Nephron (organoid): ENCODE data around the gene ABTB2.
A peak's percentile ranks its signal among the peaks of the same experiment; 100 is the strongest.

Source experiments
- H3K27ac Mint-ChIP-seq, 3 experiments: 2 replicates each; pipeline ENCODE4 v1.8.0; 2020; ENCODE audit warnings: mixed read lengths in 3 of 3, mild to moderate bottlenecking in 2 of 3, moderate library complexity in 1 of 3
- H3K27me3 Mint-ChIP-seq: 2 replicates; pipeline ENCODE4 v1.8.0; 2021; ENCODE audit warnings: low read depth, mild to moderate bottlenecking, moderate library complexity, mixed read lengths
- H3K36me3 Mint-ChIP-seq: 2 replicates; pipeline ENCODE4 v1.8.0; 2020; ENCODE audit warnings: low read depth, mixed read lengths
- H3K4me1 Mint-ChIP-seq: 2 replicates; pipeline ENCODE4 v1.8.0; 2020; ENCODE audit warnings: mixed read lengths
- H3K4me3 Mint-ChIP-seq, 3 experiments: 2 replicates each; pipeline ENCODE4 v1.8.0; 2020; ENCODE audit warnings: mild to moderate bottlenecking in 3 of 3, mixed read lengths in 3 of 3, moderate library complexity in 2 of 3
- H3K9me3 Mint-ChIP-seq: 2 replicates; pipeline ENCODE4 v1.8.0; 2020; ENCODE audit warnings: mixed read lengths
- TF ChIP-seq, protein P1 (sequence below), 3 experiments: fragments of 200-600 bp; sonication (generic); IDR thresholded peaks; one replicate each; pipeline ENCODE4 v1.5.0; 2021; ENCODE audit warnings: antibody characterized with exemption in 3 of 3; ENCODE audit not compliant: unreplicated experiment in 3 of 3

Gene ABTB2

DNA sequence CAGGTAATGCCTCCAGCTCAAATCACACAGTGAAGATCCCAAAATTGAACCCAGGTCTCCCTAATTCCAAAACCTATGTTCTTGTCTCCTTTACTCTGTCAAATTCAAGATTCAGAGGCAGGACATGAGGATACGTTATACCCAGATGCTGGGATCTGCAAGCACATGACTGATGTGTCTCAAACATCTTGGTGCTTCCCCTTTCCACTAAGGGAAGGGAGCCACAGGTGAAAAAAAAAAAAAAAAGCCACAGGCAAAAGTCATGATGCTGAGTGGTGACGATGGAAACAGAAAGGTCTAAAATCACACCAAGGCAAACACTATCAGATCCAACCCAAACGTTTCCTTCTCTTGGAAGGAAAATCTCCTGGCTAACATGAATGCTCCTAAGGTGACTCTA is 24.0 kb downstream of the ABTB2 start:
- Mint-ChIP-seq H3K36me3 (no peaks in the 10 kb centered on the region), H3K4me3 (no peak overlapping the region), H3K27ac (no peak overlapping the region), H3K9me3 (no peaks in the 10 kb centered on the region), H3K27me3 (peaks cover 24% of the 10 kb centered on the region), H3K4me1 (peaks cover 26% of the 10 kb centered on the region)
- TF ChIP-seq, protein P1, sequence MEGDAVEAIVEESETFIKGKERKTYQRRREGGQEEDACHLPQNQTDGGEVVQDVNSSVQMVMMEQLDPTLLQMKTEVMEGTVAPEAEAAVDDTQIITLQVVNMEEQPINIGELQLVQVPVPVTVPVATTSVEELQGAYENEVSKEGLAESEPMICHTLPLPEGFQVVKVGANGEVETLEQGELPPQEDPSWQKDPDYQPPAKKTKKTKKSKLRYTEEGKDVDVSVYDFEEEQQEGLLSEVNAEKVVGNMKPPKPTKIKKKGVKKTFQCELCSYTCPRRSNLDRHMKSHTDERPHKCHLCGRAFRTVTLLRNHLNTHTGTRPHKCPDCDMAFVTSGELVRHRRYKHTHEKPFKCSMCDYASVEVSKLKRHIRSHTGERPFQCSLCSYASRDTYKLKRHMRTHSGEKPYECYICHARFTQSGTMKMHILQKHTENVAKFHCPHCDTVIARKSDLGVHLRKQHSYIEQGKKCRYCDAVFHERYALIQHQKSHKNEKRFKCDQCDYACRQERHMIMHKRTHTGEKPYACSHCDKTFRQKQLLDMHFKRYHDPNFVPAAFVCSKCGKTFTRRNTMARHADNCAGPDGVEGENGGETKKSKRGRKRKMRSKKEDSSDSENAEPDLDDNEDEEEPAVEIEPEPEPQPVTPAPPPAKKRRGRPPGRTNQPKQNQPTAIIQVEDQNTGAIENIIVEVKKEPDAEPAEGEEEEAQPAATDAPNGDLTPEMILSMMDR (IDR thresholded peaks at IDR 0.05; ENCODE audit: unreplicated experiment in 3 of 3), result no peak

DNA sequence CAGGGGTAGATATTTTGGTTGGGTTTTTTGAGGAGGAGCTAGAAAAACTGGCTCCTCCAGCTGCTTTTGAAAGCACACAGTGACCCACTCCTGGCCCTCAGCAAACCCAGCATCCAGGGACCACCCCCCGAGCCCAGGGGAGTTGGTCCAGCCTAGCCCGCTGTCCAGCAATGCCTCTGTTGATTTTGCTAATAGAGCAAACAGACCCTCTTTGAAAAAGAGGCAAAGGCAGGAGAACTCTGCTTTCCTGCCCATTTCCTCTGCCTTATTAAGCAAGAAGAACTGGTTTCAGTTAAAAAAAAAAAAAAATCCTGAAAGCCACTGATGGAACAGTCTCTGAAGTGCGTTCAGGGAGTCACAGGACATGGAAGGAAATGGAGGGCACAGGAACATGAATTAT is 25.3 kb downstream of the ABTB2 start:
- H3K4me3 Mint-ChIP-seq, result no peak overlapping the region

DNA sequence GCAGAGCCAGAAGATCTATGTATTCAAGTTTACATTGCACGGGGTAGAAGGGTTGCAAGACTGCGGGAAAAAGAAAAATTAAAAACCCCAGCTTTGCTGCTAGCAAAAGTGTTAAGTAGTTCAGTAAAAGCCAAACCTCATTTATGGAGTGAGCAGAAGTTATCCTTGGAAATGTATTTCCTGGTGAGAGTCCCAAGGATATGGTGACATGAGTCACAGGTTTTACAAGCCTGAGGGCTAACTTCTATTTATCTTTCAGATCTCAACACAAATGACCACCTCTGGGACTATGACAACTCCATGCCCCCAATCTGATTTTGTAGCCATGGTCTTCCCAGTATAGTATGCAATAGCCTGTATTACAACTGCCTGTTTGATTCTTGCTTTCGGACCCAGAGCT is 26.1 kb downstream of the ABTB2 start:
- TF ChIP-seq, protein P1 (IDR thresholded peaks at IDR 0.05; ENCODE audit: unreplicated experiment in 3 of 3), result no peak
- H3K4me3 Mint-ChIP-seq, result no peak overlapping the region
- no peaks in the 10 kb centered on the region for H3K9me3 Mint-ChIP-seq
- H3K36me3 Mint-ChIP-seq, result no peaks in the 10 kb centered on the region
- peak overlapping the region in 1 of 3 experiments; percentile 25 for H3K27ac Mint-ChIP-seq
- H3K4me1 Mint-ChIP-seq, result peaks cover 46% of the 10 kb centered on the region
- peaks cover 20% of the 10 kb centered on the region for H3K27me3 Mint-ChIP-seq

More for the DNA sequence above, 25.3 kb downstream of the ABTB2 start:
- no peaks in the 10 kb centered on the region for H3K36me3 Mint-ChIP-seq
- no peaks in the 10 kb centered on the region for H3K9me3 Mint-ChIP-seq
- TF ChIP-seq, protein P1 (IDR thresholded peaks at IDR 0.05; ENCODE audit: unreplicated experiment in 3 of 3), result no peak
- peak overlapping the region in 1 of 3 experiments; percentile 83 for H3K27ac Mint-ChIP-seq
- H3K27me3 Mint-ChIP-seq, result peaks cover 21% of the 10 kb centered on the region
- peaks cover 38% of the 10 kb centered on the region for H3K4me1 Mint-ChIP-seq

DNA sequence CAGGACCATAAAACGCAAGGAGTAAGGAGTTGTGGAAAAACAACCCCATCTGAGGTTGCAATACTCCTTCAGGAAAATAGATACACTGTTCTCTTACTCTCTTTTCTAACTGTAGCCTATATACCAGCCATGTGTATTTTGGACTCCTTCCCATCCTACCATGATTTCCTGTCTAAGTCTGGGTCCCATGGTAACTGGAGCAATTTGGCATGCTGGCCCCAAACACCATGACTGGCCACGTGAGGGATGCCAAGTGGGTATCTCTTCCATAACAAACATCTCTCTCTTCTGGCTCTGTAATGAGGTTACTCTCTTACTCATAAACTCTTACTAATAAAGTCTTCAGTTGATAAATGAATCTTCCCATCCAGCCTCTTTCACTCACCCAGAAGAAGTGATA is 26.5 kb downstream of the ABTB2 start:
- Mint-ChIP-seq H3K9me3 (no peaks in the 10 kb centered on the region), H3K4me1 (peaks cover 46% of the 10 kb centered on the region), H3K27ac (no peak overlapping the region), H3K27me3 (peaks cover 20% of the 10 kb centered on the region), H3K4me3 (no peak overlapping the region), H3K36me3 (no peaks in the 10 kb centered on the region)
- TF ChIP-seq, protein P1 (IDR thresholded peaks at IDR 0.05; ENCODE audit: unreplicated experiment in 3 of 3), result no peak

DNA sequence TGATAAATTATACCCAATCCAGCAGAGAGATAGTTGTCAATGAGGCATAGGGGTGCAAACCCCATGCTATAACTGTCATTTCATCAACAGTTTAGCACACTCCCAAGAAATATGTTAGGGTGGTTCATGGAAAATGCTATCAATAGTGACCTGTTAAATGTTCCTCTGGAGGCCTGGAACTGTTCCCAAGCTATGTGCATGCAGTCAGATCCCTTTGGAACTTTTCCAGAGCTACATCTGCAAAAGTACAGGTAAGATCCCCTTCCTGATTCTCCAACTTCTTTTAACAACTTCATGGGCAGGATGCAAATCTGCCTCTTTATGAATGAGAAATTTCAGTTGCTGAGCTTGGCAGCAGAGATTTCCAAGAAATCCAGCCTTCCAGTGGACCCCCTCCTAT is 27.2 kb downstream of the ABTB2 start:
- TF ChIP-seq, protein P1 (IDR thresholded peaks at IDR 0.05; ENCODE audit: unreplicated experiment in 3 of 3), result no peak
- peaks cover 16% of the 10 kb centered on the region for H3K27me3 Mint-ChIP-seq
- no peak overlapping the region for H3K4me3 Mint-ChIP-seq
- H3K36me3 Mint-ChIP-seq, result no peaks in the 10 kb centered on the region
- no peaks in the 10 kb centered on the region for H3K9me3 Mint-ChIP-seq
- peaks cover 42% of the 10 kb centered on the region for H3K4me1 Mint-ChIP-seq
- no peak overlapping the region for H3K27ac Mint-ChIP-seq

- Mint-ChIP-seq H3K27me3 (peaks cover 18% of the 10 kb centered on the region), H3K4me1 (peaks cover 48% of the 10 kb centered on the region), H3K9me3 (no peaks in the 10 kb centered on the region), H3K36me3 (no peaks in the 10 kb centered on the region), H3K4me3 (no peak overlapping the region), H3K27ac (no peak overlapping the region)
- TF ChIP-seq, protein P1 (IDR thresholded peaks at IDR 0.05; ENCODE audit: unreplicated experiment in 3 of 3), result no peak
These were observed 27.9 kb downstream of the ABTB2 start for GRCh38 chr11:34329876-34330275.
